ENCODE measurements around the gene SIPA1. TPM values are rescaled to one million over a fixed set of nuclear protein-coding genes. Genes with fewer than 3 reads are reported as not detected.

Gene SIPA1
- total RNA-seq, 1 experiment from 2014 or later: 65.4 TPM

DNA sequence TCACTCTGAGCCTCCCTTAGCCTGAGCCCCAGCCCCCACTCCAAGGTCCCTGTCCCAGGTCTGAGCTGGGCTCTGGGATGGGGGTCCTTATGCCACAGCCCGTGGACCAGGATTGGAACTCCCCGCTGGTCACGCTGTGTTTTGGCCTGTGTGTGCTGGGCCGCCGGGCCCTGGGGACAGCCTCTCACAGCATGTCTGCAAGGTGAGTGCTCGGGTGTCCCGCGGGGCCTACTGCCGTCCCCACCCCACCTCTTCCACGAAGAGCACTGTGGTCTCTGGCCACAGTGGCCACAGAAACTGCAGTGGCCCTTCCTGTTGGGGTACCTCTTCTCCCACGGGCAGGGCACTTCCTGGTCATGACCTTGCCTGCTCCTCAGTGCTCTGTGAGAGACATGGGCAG lies 3.5 kb upstream of the SIPA1 start:
- CTCF ChIA-PET: no interaction called here
- ATAC-seq (no peak), DNase-seq (ENCODE audit: low spot score) (no peak)
- Mint-ChIP-seq H3K4me1 (peaks cover 16% of the 10 kb centered on the region), H3K27me3 (ENCODE audit: low read depth) (no peaks in the 10 kb centered on the region), H3K4me3 (no peak overlapping the region), H3K27ac (no peak overlapping the region), H3K36me3 (peaks cover 14% of the 10 kb centered on the region), H3K9me3 (no peaks in the 10 kb centered on the region)
- POLR2A ChIA-PET: no interaction called here
- no peak for TF ChIP-seq PRRX2 (CRISPR knock-in tag; IDR thresholded peaks at IDR 0.05)
- no peak for TF ChIP-seq CREM (CRISPR knock-in tag; IDR thresholded peaks at IDR 0.05)
- no peak for TF ChIP-seq NFATC4 (CRISPR knock-in tag; IDR thresholded peaks at IDR 0.05)
- TF ChIP-seq ZNF423 (CRISPR knock-in tag; IDR thresholded peaks at IDR 0.05): no peak
- TF ChIP-seq MXD4 (CRISPR knock-in tag; IDR thresholded peaks at IDR 0.05; ENCODE audit: borderline replicate concordance): no peak
- TF ChIP-seq CBFB (CRISPR knock-in tag; IDR thresholded peaks at IDR 0.05; ENCODE audit: low read depth): no peak
- TF ChIP-seq, protein P1, sequence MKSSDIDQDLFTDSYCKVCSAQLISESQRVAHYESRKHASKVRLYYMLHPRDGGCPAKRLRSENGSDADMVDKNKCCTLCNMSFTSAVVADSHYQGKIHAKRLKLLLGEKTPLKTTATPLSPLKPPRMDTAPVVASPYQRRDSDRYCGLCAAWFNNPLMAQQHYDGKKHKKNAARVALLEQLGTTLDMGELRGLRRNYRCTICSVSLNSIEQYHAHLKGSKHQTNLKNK (CRISPR knock-in tag; IDR thresholded peaks at IDR 0.05): no peak
- TF ChIP-seq, protein P2, sequence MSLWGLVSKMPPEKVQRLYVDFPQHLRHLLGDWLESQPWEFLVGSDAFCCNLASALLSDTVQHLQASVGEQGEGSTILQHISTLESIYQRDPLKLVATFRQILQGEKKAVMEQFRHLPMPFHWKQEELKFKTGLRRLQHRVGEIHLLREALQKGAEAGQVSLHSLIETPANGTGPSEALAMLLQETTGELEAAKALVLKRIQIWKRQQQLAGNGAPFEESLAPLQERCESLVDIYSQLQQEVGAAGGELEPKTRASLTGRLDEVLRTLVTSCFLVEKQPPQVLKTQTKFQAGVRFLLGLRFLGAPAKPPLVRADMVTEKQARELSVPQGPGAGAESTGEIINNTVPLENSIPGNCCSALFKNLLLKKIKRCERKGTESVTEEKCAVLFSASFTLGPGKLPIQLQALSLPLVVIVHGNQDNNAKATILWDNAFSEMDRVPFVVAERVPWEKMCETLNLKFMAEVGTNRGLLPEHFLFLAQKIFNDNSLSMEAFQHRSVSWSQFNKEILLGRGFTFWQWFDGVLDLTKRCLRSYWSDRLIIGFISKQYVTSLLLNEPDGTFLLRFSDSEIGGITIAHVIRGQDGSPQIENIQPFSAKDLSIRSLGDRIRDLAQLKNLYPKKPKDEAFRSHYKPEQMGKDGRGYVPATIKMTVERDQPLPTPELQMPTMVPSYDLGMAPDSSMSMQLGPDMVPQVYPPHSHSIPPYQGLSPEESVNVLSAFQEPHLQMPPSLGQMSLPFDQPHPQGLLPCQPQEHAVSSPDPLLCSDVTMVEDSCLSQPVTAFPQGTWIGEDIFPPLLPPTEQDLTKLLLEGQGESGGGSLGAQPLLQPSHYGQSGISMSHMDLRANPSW (CRISPR knock-in tag; conservative IDR thresholded peaks at IDR 0.05; ENCODE audit: low read depth): no peak
- TF ChIP-seq ZNF263 (CRISPR knock-in tag; IDR thresholded peaks at IDR 0.05; ENCODE audit: low read depth): no peak
- TF ChIP-seq NFE2L1 (CRISPR knock-in tag; IDR thresholded peaks at IDR 0.05): no peak
- no peak for TF ChIP-seq TP53 (CRISPR knock-in tag; IDR thresholded peaks at IDR 0.05)
- TF ChIP-seq KAT7 (CRISPR knock-in tag; IDR thresholded peaks at IDR 0.05; ENCODE audit: borderline replicate concordance): no peak
- no peak for TF ChIP-seq TEAD4 (CRISPR knock-in tag; IDR thresholded peaks at IDR 0.05)
- TF ChIP-seq ZNF396 (CRISPR knock-in tag; IDR thresholded peaks at IDR 0.05; ENCODE audit: borderline replicate concordance): no peak
- TF ChIP-seq, protein P3, sequence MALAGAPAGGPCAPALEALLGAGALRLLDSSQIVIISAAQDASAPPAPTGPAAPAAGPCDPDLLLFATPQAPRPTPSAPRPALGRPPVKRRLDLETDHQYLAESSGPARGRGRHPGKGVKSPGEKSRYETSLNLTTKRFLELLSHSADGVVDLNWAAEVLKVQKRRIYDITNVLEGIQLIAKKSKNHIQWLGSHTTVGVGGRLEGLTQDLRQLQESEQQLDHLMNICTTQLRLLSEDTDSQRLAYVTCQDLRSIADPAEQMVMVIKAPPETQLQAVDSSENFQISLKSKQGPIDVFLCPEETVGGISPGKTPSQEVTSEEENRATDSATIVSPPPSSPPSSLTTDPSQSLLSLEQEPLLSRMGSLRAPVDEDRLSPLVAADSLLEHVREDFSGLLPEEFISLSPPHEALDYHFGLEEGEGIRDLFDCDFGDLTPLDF (CRISPR knock-in tag; IDR thresholded peaks at IDR 0.05): no peak
- TF ChIP-seq, protein P4, sequence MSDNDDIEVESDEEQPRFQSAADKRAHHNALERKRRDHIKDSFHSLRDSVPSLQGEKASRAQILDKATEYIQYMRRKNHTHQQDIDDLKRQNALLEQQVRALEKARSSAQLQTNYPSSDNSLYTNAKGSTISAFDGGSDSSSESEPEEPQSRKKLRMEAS (CRISPR knock-in tag; IDR thresholded peaks at IDR 0.05): no peak
- TF ChIP-seq, protein P5, sequence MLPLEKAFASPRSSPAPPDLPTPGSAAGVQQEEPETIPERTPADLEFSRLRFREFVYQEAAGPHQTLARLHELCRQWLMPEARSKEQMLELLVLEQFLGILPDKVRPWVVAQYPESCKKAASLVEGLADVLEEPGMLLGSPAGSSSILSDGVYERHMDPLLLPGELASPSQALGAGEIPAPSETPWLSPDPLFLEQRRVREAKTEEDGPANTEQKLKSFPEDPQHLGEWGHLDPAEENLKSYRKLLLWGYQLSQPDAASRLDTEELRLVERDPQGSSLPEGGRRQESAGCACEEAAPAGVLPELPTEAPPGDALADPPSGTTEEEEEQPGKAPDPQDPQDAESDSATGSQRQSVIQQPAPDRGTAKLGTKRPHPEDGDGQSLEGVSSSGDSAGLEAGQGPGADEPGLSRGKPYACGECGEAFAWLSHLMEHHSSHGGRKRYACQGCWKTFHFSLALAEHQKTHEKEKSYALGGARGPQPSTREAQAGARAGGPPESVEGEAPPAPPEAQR (CRISPR knock-in tag; IDR thresholded peaks at IDR 0.05): no peak

DNA sequence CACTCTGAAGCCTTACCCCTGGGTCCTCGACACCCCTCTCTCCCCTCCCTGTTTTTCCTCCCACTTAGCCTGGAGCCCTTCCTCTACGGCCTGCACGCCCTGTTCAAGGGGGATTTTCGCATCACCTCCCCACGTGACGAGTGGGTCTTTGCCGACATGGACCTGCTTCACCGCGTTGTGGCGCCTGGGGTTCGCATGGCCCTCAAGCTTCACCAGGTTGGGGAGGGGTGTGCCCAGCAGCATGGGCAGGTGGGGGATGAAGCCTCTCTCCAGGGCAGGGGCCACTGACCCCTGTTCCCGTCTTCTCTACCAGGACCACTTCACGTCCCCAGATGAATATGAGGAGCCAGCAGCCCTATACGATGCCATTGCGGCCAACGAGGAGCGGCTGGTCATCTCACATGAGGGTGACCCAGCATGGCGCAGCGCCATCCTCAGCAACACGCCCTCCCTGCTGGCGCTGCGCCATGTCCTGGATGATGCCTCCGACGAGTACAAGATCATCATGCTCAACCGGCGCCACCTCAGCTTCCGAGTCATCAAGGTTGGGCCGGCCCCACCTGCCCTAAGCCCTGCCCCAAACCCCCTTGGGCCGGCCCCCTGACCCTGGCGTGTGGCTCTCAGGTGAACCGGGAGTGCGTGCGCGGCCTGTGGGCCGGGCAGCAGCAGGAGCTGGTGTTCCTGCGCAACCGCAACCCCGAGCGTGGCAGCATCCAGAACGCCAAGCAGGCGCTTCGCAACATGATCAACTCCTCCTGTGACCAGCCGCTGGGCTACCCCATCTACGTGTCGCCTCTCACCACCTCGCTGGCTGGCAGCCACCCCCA lies 2.8 kb upstream of the SIPA1 start:
- ChIA-PET CTCF (no interaction called here), POLR2A (no interaction called here)
- no peaks in the 10 kb centered on the region for H3K9me3 Mint-ChIP-seq
- peaks cover 14% of the 10 kb centered on the region for H3K36me3 Mint-ChIP-seq
- DNase-seq (ENCODE audit: low spot score): no peak
- no peaks in the 10 kb centered on the region for H3K27me3 Mint-ChIP-seq (ENCODE audit: low read depth)
- ATAC-seq: no peak
- peaks cover 16% of the 10 kb centered on the region for H3K4me1 Mint-ChIP-seq
- no peak overlapping the region for H3K4me3 Mint-ChIP-seq
- no peak overlapping the region for H3K27ac Mint-ChIP-seq
- TF ChIP-seq GABPB1 (CRISPR knock-in tag; IDR thresholded peaks at IDR 0.05): no peak
- TF ChIP-seq GTF2I (CRISPR knock-in tag; conservative IDR thresholded peaks at IDR 0.05): no peak
- TF ChIP-seq NR3C1 (CRISPR knock-in tag; conservative IDR thresholded peaks at IDR 0.05; ENCODE audit: low read depth): no peak
- TF ChIP-seq, protein P6, sequence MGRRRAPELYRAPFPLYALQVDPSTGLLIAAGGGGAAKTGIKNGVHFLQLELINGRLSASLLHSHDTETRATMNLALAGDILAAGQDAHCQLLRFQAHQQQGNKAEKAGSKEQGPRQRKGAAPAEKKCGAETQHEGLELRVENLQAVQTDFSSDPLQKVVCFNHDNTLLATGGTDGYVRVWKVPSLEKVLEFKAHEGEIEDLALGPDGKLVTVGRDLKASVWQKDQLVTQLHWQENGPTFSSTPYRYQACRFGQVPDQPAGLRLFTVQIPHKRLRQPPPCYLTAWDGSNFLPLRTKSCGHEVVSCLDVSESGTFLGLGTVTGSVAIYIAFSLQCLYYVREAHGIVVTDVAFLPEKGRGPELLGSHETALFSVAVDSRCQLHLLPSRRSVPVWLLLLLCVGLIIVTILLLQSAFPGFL (CRISPR knock-in tag; IDR thresholded peaks at IDR 0.05; ENCODE audit: borderline replicate concordance): no peak
- TF ChIP-seq, protein P7, sequence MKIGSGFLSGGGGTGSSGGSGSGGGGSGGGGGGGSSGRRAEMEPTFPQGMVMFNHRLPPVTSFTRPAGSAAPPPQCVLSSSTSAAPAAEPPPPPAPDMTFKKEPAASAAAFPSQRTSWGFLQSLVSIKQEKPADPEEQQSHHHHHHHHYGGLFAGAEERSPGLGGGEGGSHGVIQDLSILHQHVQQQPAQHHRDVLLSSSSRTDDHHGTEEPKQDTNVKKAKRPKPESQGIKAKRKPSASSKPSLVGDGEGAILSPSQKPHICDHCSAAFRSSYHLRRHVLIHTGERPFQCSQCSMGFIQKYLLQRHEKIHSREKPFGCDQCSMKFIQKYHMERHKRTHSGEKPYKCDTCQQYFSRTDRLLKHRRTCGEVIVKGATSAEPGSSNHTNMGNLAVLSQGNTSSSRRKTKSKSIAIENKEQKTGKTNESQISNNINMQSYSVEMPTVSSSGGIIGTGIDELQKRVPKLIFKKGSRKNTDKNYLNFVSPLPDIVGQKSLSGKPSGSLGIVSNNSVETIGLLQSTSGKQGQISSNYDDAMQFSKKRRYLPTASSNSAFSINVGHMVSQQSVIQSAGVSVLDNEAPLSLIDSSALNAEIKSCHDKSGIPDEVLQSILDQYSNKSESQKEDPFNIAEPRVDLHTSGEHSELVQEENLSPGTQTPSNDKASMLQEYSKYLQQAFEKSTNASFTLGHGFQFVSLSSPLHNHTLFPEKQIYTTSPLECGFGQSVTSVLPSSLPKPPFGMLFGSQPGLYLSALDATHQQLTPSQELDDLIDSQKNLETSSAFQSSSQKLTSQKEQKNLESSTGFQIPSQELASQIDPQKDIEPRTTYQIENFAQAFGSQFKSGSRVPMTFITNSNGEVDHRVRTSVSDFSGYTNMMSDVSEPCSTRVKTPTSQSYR (CRISPR knock-in tag; IDR thresholded peaks at IDR 0.05): no peak
- no peak for TF ChIP-seq ELF4 (CRISPR knock-in tag; IDR thresholded peaks at IDR 0.05; ENCODE audit: low read depth)
- TF ChIP-seq ZNF423 (CRISPR knock-in tag; IDR thresholded peaks at IDR 0.05): no peak
- TF ChIP-seq CREM (CRISPR knock-in tag; IDR thresholded peaks at IDR 0.05): no peak
- no peak for TF ChIP-seq NFYB (CRISPR knock-in tag; conservative IDR thresholded peaks at IDR 0.05; ENCODE audit: low read depth)

Measured in WTC11 (cell line).